Right cardiac atrium (tissue), 5 donors: ENCODE data around the gene CCDC102A. TPM values are rescaled to one million over a fixed set of nuclear protein-coding genes. Genes with fewer than 3 reads are reported as not detected.
"Not testable (repeated sequence)": the region's sequence is repeated elsewhere in the genome, so short reads cannot be mapped to it uniquely, and the experiment has no call there.

Source experiments
- ATAC-seq, 2 donors: fragments of 200-7000 bp; cut with Tn5 transposase; one replicate each; pipeline versions ENCODE4 v1.8.0 to v1.9.1; 2020; ENCODE audit warnings: moderate library complexity in 2 of 2, mild to moderate bottlenecking in 1 of 2
- DNase-seq, 3 donors: peaks; one replicate each; pipeline ENCODE4 v3.0.0-alpha.2; 2020
- H3K27ac ChIP-seq: one replicate; pipeline ENCODE4 v1.5.1; 2013; ENCODE audit warnings: mild to moderate bottlenecking, low read length, control low read depth, moderate library complexity
- H3K27me3 ChIP-seq: one replicate; pipeline ENCODE4 v1.6.1; 2013; ENCODE audit not compliant: control insufficient read depth, insufficient read depth
- H3K4me1 ChIP-seq: one replicate; pipeline ENCODE4 v1.6.1; 2013; ENCODE audit warnings: low read length; ENCODE audit not compliant: control insufficient read depth, insufficient read depth
- H3K4me3 ChIP-seq: one replicate; pipeline ENCODE4 v1.5.1; 2013; ENCODE audit warnings: low read length, control low read depth
- H3K9me3 ChIP-seq: one replicate; pipeline ENCODE4 v1.6.1; 2013; ENCODE audit warnings: low read length; ENCODE audit not compliant: control insufficient read depth
- WGBS: extraction: QIAGEN DNeasy Blood & Tissue Kit; methylation state at CpG from one replicate; pipeline ENCODE4 v1.1.7; 2013; 5-methylcytosine and 5-hydroxymethylcytosine counted together
- intact Hi-C, 4 donors: fragments of 100-400 bp; cut with DNase I; formaldehyde crosslinking; loops; one replicate each; pipeline versions ENCODE4 v1.11.0 to v1.14.0; 2022 to 2023
- polyA plus RNA-seq: library from polyadenylated mRNA; stranded (reverse); fragments of 200-250 nt; gene quantifications from one replicate; pipeline ENCODE4 v1.2.3, GENCODE V29; 2013
- total RNA-seq, 4 donors: library from RNA; stranded (reverse); fragmentation: NEBNext Ultra II Directional; extraction: Animal tissue kit (Norgen Biotek cat#: 25700); gene quantifications; one replicate each; pipeline ENCODE4 v1.2.1, GENCODE V29; 2021
- donor health status: healthy with polysubstance abuse.
- donor health status: DM: no; HTN: yes; CAD: no.
- donor health status: DM: no; HTN: no; CAD: no.
- donor health status: DM: no; HTN: yes; CAD: no; lungs with severe emphysema.
- donor health status: DM: yes; HTN: yes; CAD: no.

Gene CCDC102A
- total and polyA plus RNA-seq, 5 donors: 7.6 to 15.4 (median 10.4) TPM

DNA sequence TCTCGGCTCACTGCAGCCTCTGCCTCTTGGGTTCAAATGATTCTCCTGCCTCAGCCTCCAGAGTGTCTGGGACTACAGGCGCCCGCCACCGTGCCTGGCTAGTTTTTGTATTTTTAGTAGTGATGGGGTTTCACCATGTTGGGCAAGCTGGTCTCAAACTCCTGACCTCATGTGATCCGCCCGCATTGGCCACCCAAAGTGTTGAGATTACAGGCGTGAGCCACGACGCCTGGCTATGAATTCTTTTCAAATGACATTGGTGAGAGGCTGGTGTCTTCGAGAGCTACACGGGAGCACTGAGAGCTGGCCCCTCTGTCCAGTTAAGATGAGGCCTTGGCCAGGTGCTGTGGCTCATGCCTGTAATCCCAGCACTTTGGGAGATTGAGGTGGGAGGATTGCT, 36.4 kb downstream of the CCDC102A start:
- ATAC-seq, H3K27me3 ChIP-seq, intact Hi-C loops, H3K4me1 ChIP-seq, H3K9me3 ChIP-seq, H3K27ac ChIP-seq, H3K4me3 ChIP-seq: not testable (repeated sequence)
- peak in 2 of 3 donors; percentile 0 to 13 for DNase-seq
- WGBS: 83% methylated on average over 11 of the region's 11 CpGs

- H3K27me3 ChIP-seq: no peaks in the 10 kb centered on the region
- no peaks in the 10 kb centered on the region for H3K9me3 ChIP-seq
- 93% methylated on average over 4 of the region's 4 CpGs for WGBS
- peak in 2 of 3 donors; percentile 9 to 13 for DNase-seq
- ATAC-seq: no peak
- intact Hi-C loops: no loop called here
- H3K4me1 ChIP-seq: no peaks in the 10 kb centered on the region
- H3K4me3 ChIP-seq: no peak overlapping the region
- H3K27ac ChIP-seq: no peak overlapping the region
Observed at GRCh38 chr16:57498031-57498430, 38.3 kb downstream of the CCDC102A start.

- intact Hi-C loops: no loop called here
- no peaks in the 10 kb centered on the region for H3K9me3 ChIP-seq
- H3K4me1 ChIP-seq: no peaks in the 10 kb centered on the region
- 79% methylated on average over 13 of the region's 13 CpGs for WGBS
- peak in 2 of 3 donors; percentile 11 to 33 for DNase-seq
- H3K4me3 ChIP-seq: no peak overlapping the region
- ATAC-seq: no peak
- H3K27ac ChIP-seq: no peak overlapping the region
- H3K27me3 ChIP-seq: no peaks in the 10 kb centered on the region
Observed at GRCh38 chr16:57497121-57497520, 39.2 kb downstream of the CCDC102A start.

GRCh38 chr16:57493767-57494166, 42.6 kb downstream of the CCDC102A start:
- no peaks in the 10 kb centered on the region for H3K27me3 ChIP-seq
- no peak overlapping the region for H3K4me3 ChIP-seq
- intact Hi-C loops: no loop called here
- no peaks in the 10 kb centered on the region for H3K9me3 ChIP-seq
- no peak for ATAC-seq
- WGBS: 93% methylated on average over 4 of the region's 4 CpGs
- no peak overlapping the region for H3K27ac ChIP-seq
- no peak for DNase-seq
- no peaks in the 10 kb centered on the region for H3K4me1 ChIP-seq

- peak in 2 of 3 donors; percentile 2 to 5 for DNase-seq
- intact Hi-C loops: no loop called here
Observed at GRCh38 chr16:57489229-57489628, 47.1 kb downstream of the CCDC102A start.

GRCh38 chr16:57486858-57487834, 49.2 kb downstream of the CCDC102A start:
- intact Hi-C loops: no loop called here

More at GRCh38 chr16:57489229-57489628, 47.1 kb downstream of the CCDC102A start:
- no peaks in the 10 kb centered on the region for H3K27me3 ChIP-seq
- peaks cover 2% of the 10 kb centered on the region for H3K4me1 ChIP-seq
- 97% methylated on average over 5 of the region's 5 CpGs for WGBS
- no peak for ATAC-seq
- H3K27ac ChIP-seq: no peak overlapping the region
- no peak overlapping the region for H3K4me3 ChIP-seq
- H3K9me3 ChIP-seq: no peaks in the 10 kb centered on the region

GRCh38 chr16:57485916-57486857, 50.2 kb downstream of the CCDC102A start, which contains the start of gene DOK4:
Gene DOK4, minus strand, starts transcription at chr16:57486493. Its CDS starts 6,986 bp downstream, at chr16:57479507.
- intact Hi-C loops: no loop called here

More at GRCh38 chr16:57486858-57487834, 49.2 kb downstream of the CCDC102A start:
- DNase-seq: peak in 1 of 3 donors; percentile 44
- 87% methylated on average over 8 of the region's 8 CpGs for WGBS
- H3K4me1 ChIP-seq: peaks cover 2% of the 10 kb centered on the region
- H3K4me3 ChIP-seq: peak overlapping the region; percentile 90
- no peaks in the 10 kb centered on the region for H3K9me3 ChIP-seq
- ATAC-seq: peak in 1 of 2 donors; percentile 6
- H3K27me3 ChIP-seq: no peaks in the 10 kb centered on the region
- H3K27ac ChIP-seq: peak overlapping the region; percentile 46

GRCh38 chr16:57485091-57485915, 51.1 kb downstream of the CCDC102A start:
- intact Hi-C loops: no loop called here
- DNase-seq (peak in 2 of 3 donors; percentile 62 to 69), ATAC-seq (peak; percentile 5 to 17)
- H3K9me3 ChIP-seq: no peaks in the 10 kb centered on the region
- peak overlapping the region; percentile 62 for H3K27ac ChIP-seq
- WGBS: 67% methylated on average over 14 of the region's 14 CpGs
- H3K27me3 ChIP-seq: no peaks in the 10 kb centered on the region
- peak overlapping the region; percentile 90 for H3K4me3 ChIP-seq
- peaks cover 2% of the 10 kb centered on the region for H3K4me1 ChIP-seq

More at GRCh38 chr16:57485916-57486857, 50.2 kb downstream of the CCDC102A start, which contains the start of gene DOK4:
- Histone ChIP-seq H3K9me3 (no peaks in the 10 kb centered on the region), H3K27me3 (no peaks in the 10 kb centered on the region), H3K4me1 (peaks cover 2% of the 10 kb centered on the region), H3K27ac (peak within 1 kb of the TSS; percentile 62), H3K4me3 (peak within 1 kb of the TSS; percentile 90)
- peak; percentile 86 to 95 (median 95) for DNase-seq
- under 1% methylated on average over 73 of the region's 73 CpGs for WGBS
- ATAC-seq: peak; percentile 95 to 96

DNA sequence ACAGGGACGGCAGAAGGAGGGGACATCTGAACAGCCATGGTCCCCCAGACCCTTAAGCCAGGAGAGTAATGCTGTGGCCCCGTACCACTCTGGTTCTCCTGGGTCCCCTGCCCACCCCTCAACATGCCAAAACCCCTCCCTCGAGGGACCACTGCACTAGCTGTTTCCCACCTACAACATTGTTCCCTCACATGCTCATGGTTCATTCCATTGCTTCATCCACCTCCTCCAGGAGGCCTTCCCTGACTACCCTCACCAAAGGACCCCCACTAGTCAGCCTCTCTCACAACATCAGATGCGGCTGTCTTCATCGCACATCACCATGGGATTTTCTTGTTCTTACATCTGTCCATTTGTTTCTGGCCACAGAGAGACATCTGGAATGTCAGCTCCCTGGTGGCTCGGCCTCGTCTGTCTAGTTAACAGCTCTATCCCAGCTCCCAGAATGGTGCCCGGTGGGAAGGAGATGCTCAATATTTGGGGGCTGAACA, 51.8 kb downstream of the CCDC102A start:
- intact Hi-C loops: loop anchor here in 1 of 4 donors (5.0 kb wide), 1 partner anchor 33 kb away; no protein-coding TSS in a partner anchor
- 81% methylated on average over 8 of the region's 8 CpGs for WGBS

More for the DNA sequence above, 51.8 kb downstream of the CCDC102A start:
- Histone ChIP-seq H3K4me3 (no peak overlapping the region), H3K4me1 (peaks cover 5% of the 10 kb centered on the region), H3K27ac (no peak overlapping the region), H3K9me3 (no peaks in the 10 kb centered on the region), H3K27me3 (no peaks in the 10 kb centered on the region)
- ATAC-seq (no peak), DNase-seq (peak in 1 of 3 donors; percentile 28)
